HAP-1 (cell line): Measurements from ENCODE around the gene PTPRN2.
"Not testable (repeated sequence)": the region's sequence is repeated elsewhere in the genome, so short reads cannot be mapped to it uniquely, and the experiment has no call there.

Experiments
- DNase-seq, 2 experiments: peaks; one replicate each; pipeline ENCODE4 v3.0.0-alpha.2; 2016 to 2020; ENCODE audit warnings: low spot score in 2 of 2
- H3K27me3 ChIP-seq: fragments of 250-450 bp; sonication (Bioruptor Pico); 2 replicates; pipeline ENCODE4 v1.5.1; 2020; ENCODE audit warnings: low read depth, mild to moderate bottlenecking, moderate library complexity
- H3K36me3 ChIP-seq: fragments of 250-450 bp; sonication (Bioruptor Pico); replicated peaks from 2 replicates; pipeline ENCODE4 v1.5.1; 2020; ENCODE audit warnings: mild to moderate bottlenecking
- H3K4me1 ChIP-seq: fragments of 250-450 bp; sonication (Bioruptor Pico); 2 replicates; pipeline ENCODE4 v1.5.1; 2020; ENCODE audit warnings: mild to moderate bottlenecking
- H3K4me3 ChIP-seq: fragments of 250-450 bp; sonication (Bioruptor Pico); 2 replicates; pipeline ENCODE4 v1.5.1; 2020; ENCODE audit warnings: mild to moderate bottlenecking, moderate library complexity
- H3K9me3 ChIP-seq: fragments of 250-450 bp; sonication (Bioruptor Pico); 2 replicates; pipeline ENCODE4 v1.5.1; 2020; ENCODE audit warnings: mild to moderate bottlenecking, moderate library complexity
- in situ Hi-C: fragments of 300-500 bp; cut with MboI; formaldehyde crosslinking; loops from 3 replicates; pipeline ENCODE4 v1.14.3; 2020; ENCODE audit warnings: low sequenced_read_pairs, inconsistent platforms, mixed read lengths

The PTPRN2 gene

DNA sequence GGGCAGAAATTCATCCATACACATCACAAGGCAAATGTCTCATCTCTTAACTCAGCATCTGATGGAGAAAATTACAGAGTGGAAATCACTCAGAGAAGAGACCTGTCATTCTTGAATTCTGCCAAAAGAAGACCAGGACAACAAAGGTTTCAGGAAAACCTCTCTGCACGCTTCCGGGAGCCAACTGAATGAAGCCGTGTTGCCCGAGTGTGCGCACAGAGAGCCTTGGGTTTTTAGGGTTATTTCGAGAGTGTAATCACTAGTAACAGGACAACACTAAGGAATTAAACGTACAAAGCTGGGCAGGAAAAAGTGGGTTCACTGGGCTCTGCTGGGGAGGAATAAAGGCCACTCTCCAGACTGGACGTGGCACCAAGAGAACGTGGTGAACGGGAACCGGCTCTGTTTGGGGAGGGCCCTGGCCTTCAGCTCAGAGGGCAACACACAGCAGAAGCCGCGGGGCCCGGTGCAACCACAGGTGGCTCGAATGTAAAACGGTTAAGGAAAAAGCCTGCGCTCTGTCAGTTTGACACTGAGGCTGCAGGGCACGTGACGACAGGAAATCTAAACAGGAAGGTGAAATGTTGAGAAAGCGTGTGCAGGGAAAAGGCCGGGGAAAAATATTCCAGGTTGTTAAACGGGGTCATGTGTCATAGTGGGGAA is 919.3 kb downstream of the PTPRN2 start:
- DNase-seq = no peak
- Histone ChIP-seq H3K36me3 (no peaks in the 10 kb centered on the region), H3K4me1 (no peaks in the 10 kb centered on the region), H3K9me3 (no peaks in the 10 kb centered on the region), H3K27me3 (no peaks in the 10 kb centered on the region), H3K4me3 (no peak overlapping the region)
- in situ Hi-C loops = no loop called here

DNA sequence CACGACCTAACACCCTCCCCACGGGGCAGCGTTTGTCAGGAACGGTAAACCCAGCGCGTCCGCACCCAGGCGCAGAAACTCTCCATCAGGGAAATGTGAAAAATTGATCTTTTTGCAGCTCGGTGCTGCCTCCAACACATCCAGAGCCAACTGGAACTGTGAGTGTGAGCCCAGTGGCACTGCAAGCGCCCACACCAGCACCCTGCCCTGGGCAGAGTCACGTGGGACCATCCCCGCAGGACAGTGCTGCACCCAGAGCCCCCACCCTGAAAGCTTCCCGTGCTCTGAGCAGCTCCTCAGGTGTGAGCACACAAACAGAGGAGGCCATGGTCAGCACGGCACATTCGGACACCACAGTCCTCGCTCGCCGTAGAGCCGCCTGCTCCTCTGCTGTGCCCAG is 919.9 kb downstream of the PTPRN2 start:
- no peak for DNase-seq
- Histone ChIP-seq H3K4me1 (no peaks in the 10 kb centered on the region), H3K9me3 (no peaks in the 10 kb centered on the region), H3K36me3 (no peaks in the 10 kb centered on the region), H3K4me3 (no peak overlapping the region), H3K27me3 (no peaks in the 10 kb centered on the region)
- in situ Hi-C loops = no loop called here

DNA sequence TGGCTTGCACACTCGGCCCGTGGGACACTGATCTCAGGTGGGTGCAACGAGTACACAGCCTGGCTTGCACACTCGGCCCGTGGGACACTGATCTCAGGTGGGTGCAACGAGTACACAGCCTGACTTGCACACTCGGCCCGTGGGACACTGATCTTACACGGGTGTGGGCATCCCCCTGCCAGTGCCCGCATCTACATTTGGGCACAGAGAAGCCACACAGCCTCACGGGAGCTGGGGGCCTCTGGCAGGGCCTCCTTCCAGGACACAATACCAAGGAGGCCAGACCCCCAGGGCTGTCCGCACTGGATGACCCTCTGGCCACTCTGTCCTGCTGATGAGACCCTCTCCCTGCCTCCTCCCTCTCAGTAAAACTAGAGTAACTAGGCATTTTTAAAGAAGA is 920.4 kb downstream of the PTPRN2 start:
- Histone ChIP-seq H3K36me3 (no peaks in the 10 kb centered on the region), H3K4me3 (no peak overlapping the region), H3K4me1 (no peaks in the 10 kb centered on the region), H3K9me3 (no peaks in the 10 kb centered on the region), H3K27me3 (no peaks in the 10 kb centered on the region)
- in situ Hi-C loops = no loop called here
- no peak for DNase-seq

DNA sequence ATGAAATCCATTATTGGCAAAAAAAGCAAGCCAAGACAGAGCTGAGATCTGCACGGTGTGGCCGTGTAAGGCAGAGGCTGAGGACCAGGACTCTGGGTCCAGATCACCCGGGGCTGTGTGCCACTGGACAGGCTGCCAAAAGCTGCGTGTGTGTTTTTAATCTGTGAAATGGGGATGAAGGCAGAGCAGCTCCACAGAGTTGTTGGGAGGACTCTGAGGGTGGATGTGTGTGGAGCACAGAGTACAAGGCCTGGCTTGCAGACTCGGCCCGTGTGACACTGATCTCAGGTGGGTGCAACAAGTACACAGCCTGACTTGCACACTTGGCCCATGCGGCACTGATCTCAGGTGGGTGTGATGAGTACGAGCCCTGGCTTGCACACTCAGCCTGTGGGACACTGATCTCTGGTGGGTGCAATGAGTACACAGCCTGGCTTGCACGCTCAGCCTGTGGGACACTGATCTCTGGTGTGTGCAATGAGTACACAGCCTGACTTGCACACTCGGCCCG is 921.0 kb downstream of the PTPRN2 start:
- Histone ChIP-seq H3K27me3 (no peaks in the 10 kb centered on the region), H3K36me3 (no peaks in the 10 kb centered on the region), H3K9me3 (no peaks in the 10 kb centered on the region), H3K4me3 (no peak overlapping the region), H3K4me1 (no peaks in the 10 kb centered on the region)
- in situ Hi-C loops = no loop called here
- DNase-seq = no peak

DNA sequence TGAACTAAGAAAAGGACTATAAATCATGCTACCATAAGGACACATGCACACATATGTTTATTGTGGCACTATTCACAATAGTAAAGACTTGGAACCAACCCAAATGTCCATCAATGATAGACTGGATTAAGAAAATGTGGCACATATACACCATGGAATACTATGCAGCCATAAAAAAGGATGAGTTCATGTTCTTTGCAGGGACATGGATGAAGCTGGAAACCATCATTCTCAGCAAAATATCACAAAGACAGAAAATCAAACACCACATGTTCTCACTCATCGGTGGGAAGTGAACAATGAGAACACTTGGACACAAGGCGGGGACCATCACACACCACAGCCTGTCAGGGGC is 922.0 kb downstream of the PTPRN2 start:
- H3K4me3 ChIP-seq, in situ Hi-C loops, H3K4me1 ChIP-seq, H3K9me3 ChIP-seq, H3K36me3 ChIP-seq, H3K27me3 ChIP-seq, DNase-seq: not testable (repeated sequence)

DNA sequence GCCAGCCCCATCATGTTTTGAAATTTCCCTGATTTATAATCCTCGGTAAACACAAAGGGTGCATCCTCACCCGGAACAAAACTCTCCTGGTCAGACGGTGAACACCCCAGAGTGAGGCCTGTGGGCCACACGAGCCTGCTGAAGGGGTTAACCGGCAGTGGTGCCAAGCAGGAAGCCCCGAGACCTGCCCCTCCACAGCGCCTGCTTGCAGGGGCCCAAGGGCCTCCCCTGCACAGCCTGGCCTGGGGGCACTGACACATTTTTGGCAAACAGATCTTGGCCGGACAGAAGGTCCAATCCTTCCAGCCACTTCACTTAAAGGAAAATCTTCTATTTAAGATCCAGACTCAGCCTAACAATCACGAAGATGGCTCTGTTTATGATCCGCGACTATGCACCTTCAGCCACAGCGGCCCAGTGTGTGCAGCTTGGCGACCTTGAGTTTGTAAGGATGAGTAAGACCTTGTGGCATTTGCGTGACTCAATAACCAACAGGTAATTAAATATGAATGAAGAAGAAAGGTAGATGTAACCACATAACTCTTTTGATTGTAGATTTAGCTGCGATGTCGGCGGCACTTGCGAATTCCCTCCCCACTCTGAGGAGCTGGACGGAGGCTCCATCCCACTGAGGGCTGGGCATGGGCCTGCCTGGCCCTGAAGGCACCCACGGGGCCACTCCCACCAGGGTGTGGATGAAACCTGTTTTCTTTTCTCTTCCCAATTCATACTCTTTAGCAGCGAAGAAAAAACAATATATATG is 922.6 kb downstream of the PTPRN2 start:
- H3K27me3 ChIP-seq = no peaks in the 10 kb centered on the region
- no peaks in the 10 kb centered on the region for H3K4me1 ChIP-seq
- no peaks in the 10 kb centered on the region for H3K36me3 ChIP-seq
- H3K9me3 ChIP-seq = no peaks in the 10 kb centered on the region
- in situ Hi-C loops = no loop called here
- H3K4me3 ChIP-seq = no peak overlapping the region
- DNase-seq = no peak

DNA sequence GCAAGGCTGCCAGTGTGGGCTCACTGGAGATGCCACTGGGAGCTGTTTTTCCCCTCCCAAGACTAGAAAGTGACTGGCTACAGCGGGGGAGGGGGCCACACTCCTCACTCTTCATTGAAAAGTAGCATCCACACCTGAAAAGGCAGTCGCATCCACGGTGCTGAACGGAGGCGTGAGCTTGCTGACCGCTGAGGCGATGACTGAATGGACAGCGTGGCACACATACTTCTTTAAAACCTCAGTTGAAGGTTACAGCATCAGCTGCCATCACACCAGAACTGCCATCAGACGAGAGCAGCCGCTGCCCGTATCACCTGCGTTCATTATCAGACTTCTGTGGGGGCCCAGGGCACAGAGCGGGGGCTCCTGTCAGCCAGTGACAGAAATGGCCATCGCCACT is 923.6 kb downstream of the PTPRN2 start:
- in situ Hi-C loops = no loop called here
- no peaks in the 10 kb centered on the region for H3K4me1 ChIP-seq
- no peak for DNase-seq
- H3K27me3 ChIP-seq = no peaks in the 10 kb centered on the region
- H3K9me3 ChIP-seq = no peaks in the 10 kb centered on the region
- H3K4me3 ChIP-seq = no peak overlapping the region
- H3K36me3 ChIP-seq = no peaks in the 10 kb centered on the region

DNA sequence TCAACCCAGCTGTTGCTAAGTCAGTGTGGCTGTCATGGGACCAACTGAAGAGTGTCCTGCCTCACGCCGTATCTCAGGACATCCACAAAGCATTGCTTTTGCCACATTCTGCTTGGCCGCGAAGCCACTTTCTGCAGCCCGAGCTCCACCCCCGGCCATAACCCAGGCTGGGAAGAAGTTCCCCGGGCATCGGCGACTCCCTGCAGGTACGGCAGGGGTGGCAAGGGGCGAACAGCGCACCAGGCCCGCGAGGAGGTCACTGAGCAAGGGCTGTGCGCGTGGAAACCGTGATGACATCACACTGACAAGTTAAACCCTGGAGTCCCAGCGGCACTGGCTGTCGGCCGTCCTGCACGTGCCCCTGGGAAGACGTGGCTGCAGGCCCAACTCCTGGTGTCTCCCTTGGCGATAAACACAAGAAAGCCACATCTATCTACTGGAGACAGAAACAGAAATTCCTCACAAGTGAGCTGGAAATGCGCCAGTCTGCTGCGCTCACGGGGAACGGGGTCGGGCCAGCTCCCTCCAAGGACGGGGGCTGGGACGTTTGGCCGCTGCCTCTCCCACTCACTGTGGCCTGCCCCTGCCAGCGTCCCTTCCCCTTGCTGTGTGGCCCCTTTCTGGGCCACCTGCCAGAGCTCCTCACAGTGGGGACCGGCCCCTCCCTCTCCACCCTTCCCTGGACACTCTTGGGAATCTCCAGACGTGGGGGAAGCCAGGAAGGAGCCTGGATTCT is 924.5 kb downstream of the PTPRN2 start:
- H3K36me3 ChIP-seq = no peaks in the 10 kb centered on the region
- in situ Hi-C loops = no loop called here
- DNase-seq = no peak
- no peaks in the 10 kb centered on the region for H3K27me3 ChIP-seq
- H3K9me3 ChIP-seq = no peaks in the 10 kb centered on the region
- H3K4me3 ChIP-seq = no peak overlapping the region
- no peaks in the 10 kb centered on the region for H3K4me1 ChIP-seq

DNA sequence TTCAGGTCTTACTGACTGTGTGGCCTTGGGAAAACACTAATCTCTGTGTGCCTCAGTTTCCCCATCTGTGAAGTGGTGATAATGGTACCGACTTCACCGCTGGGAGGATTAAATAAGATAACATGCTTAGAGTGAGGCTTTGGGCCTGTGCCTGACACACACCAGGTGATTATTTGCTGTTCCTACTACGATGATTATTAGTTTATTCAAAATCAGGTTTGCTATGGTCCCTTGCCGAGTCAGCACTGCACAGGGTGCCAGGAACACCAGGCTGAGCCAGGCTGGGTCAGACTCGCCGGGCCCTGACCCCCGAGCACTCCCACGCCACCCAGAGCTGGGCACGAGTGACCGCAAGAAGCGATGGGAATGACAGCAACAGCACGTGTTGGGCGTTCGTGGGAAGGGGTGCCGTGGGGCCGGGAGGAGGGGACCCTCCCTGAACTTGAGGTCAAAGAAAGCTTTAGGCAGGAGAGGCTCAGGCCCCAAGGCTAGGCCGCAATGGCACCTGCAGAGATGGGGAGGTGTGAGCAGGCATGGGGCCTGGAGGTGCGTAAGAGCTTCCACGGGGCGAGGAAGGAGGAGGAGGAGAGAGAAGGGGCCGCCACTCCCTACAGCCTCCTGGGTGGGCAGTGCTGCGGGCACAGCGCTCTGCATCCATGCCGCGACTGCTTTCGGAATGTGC is 925.4 kb downstream of the PTPRN2 start:
- Histone ChIP-seq H3K9me3 (no peaks in the 10 kb centered on the region), H3K27me3 (no peaks in the 10 kb centered on the region)

DNA sequence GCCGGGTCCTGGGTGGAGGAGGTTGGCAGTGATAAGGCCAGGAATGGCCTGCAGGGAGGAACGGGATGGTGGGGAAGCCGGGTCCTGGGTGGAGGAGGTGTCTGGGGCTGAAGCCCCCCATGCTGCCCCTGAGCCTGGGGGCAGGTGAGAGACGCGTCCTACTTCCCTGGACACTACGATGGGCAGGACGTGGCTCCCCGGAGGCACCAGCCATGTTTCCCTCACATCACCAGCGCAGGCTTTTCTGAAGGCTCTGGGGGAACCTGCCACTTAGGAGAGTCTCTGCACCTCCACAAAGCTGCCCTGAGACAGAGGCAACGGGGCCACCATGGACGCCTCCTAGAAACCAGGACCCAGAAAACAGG is 926.0 kb downstream of the PTPRN2 start:
- Histone ChIP-seq H3K4me1 (no peaks in the 10 kb centered on the region), H3K9me3 (no peaks in the 10 kb centered on the region), H3K4me3 (no peak overlapping the region), H3K36me3 (no peaks in the 10 kb centered on the region), H3K27me3 (no peaks in the 10 kb centered on the region)
- in situ Hi-C loops = no loop called here
- DNase-seq = no peak

More for the DNA sequence above, 925.4 kb downstream of the PTPRN2 start:
- in situ Hi-C loops = no loop called here
- H3K4me3 ChIP-seq = no peak overlapping the region
- no peaks in the 10 kb centered on the region for H3K36me3 ChIP-seq
- DNase-seq = no peak
- no peaks in the 10 kb centered on the region for H3K4me1 ChIP-seq

DNA sequence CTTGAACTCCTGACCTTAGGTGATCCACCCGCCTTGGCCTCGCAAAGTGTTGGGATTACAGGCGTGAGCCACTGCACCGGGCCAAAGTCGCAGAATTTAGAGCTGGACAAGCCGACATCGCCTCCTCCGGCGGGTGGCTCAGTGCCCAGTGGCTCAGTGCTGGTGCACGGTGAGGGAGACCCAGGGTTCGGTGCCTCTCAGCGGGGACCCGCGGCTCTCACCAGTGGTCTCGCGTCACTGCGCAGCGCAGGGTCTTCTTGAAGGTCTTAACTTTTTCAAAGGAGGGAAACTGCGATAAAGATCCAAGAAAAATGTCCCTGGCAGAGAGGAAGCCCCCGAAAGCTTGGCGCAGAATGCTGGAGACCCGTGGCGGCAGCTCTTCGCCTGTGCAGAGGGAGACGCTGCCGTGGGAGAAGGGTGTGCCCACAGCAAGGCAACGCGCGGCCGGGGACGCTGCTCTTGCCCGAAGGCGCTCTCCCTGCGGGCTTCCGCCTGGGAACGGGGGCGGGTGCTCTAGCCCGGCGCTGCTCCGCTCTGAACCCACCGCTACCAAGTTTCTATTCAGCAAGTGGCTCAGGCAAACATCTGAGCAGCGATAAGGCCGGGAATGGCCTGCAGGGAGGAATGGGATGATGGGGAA is 926.5 kb downstream of the PTPRN2 start:
- no peaks in the 10 kb centered on the region for H3K27me3 ChIP-seq
- H3K4me1 ChIP-seq = no peaks in the 10 kb centered on the region
- H3K4me3 ChIP-seq = no peak overlapping the region
- DNase-seq = no peak
- in situ Hi-C loops = no loop called here
- H3K9me3 ChIP-seq = no peaks in the 10 kb centered on the region
- no peaks in the 10 kb centered on the region for H3K36me3 ChIP-seq

DNA sequence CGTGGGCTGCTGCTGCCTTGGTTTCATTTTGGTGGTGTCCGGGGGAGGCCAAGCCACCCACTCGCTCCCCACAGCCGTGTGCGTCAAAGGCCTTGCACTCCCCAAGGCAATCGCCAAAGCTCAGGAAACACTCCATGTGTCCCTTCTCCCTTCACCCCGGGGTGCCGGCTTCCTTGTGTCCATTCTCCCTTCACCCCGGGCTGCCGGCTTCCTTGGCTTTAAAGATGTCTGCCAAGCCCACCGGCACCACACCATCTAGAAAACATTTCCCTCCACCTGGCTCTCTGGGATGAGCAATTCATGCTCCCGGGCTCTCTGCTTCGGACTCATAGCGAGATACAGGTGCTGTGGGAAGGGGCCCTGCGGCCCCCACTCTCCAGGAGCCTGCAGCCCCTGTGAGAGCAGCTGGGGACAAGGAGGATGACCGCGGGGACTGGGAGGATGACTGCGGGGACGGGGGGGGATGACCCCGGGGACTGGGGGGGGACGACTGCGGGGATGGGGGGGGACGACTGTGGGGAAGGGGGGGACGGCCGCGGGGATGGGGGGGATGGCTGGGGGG is 928.7 kb downstream of the PTPRN2 start:
- H3K27me3 ChIP-seq = no peaks in the 10 kb centered on the region
- H3K36me3 ChIP-seq = no peaks in the 10 kb centered on the region
- H3K4me1 ChIP-seq = no peaks in the 10 kb centered on the region
- no peak overlapping the region for H3K4me3 ChIP-seq
- in situ Hi-C loops = no loop called here
- no peak for DNase-seq
- H3K9me3 ChIP-seq = no peaks in the 10 kb centered on the region
